HepG2 (cell line): Measurements from ENCODE around the gene UPK1A. TPM values are rescaled to one million over a fixed set of nuclear protein-coding genes. Genes with fewer than 3 reads are reported as not detected.

ENCODE experiments used
- E2F2 ChIP-seq: sonication (generic); formaldehyde crosslinking; IDR thresholded peaks from 2 replicates; pipeline ENCODE4 v1.4.0; 2020; ENCODE audit warnings: missing genetic modification reagents, borderline replicate concordance
- EHMT2 ChIP-seq: fragments of 200-600 bp; sonication (generic); IDR thresholded peaks from 2 replicates; pipeline ENCODE4 v1.7.0; 2017; ENCODE audit warnings: antibody characterized with exemption, low read depth, low read length, borderline replicate concordance
- ELF1 ChIP-seq: sonication (generic); formaldehyde crosslinking; IDR thresholded peaks from 2 replicates; pipeline ENCODE4 v1.4.0; 2020; ENCODE audit warnings: missing genetic modification reagents
- GMEB1 ChIP-seq: sonication (generic); formaldehyde crosslinking; IDR thresholded peaks from 2 replicates; pipeline ENCODE4 v1.5.1; 2020; ENCODE audit warnings: missing genetic modification reagents, mild to moderate bottlenecking, borderline replicate concordance
- GZF1 ChIP-seq: sonication (generic); formaldehyde crosslinking; IDR thresholded peaks from 2 replicates; pipeline ENCODE4 v1.5.1; 2020; ENCODE audit warnings: mild to moderate bottlenecking, missing genetic modification reagents
- KDM2A ChIP-seq: sonication (generic); formaldehyde crosslinking; IDR thresholded peaks from 2 replicates; pipeline ENCODE4 v1.4.0; 2020; ENCODE audit warnings: low read depth, missing genetic modification reagents, borderline replicate concordance
- NFKBIZ ChIP-seq: IDR thresholded peaks from 2 replicates; pipeline ENCODE4 v1.6.1; 2018; ENCODE audit warnings: missing genetic modification reagents, missing compliant biosample characterization
- PCBP1 ChIP-seq: fragments of 200-400 bp; formaldehyde crosslinking; IDR thresholded peaks from 2 replicates; pipeline ENCODE4 v1.6.1; 2017; ENCODE audit warnings: mild to moderate bottlenecking, low read depth, low read length, borderline replicate concordance
- POLR2A ChIP-seq, 2 experiments: IDR thresholded peaks; 2 replicates each; pipeline ENCODE4 v1.6.1; 2011; ENCODE audit warnings: low read depth in 2 of 2, low read length in 2 of 2, mild to moderate bottlenecking in 1 of 2, moderate library complexity in 1 of 2; ENCODE audit not compliant: insufficient read depth in 1 of 2
- RBFOX2 ChIP-seq: fragments of 200-400 bp; formaldehyde crosslinking; IDR thresholded peaks from 2 replicates; pipeline ENCODE4 v1.6.1; 2017; ENCODE audit warnings: low read depth, mild to moderate bottlenecking, low read length
- REXO4 ChIP-seq: sonication (generic); formaldehyde crosslinking; IDR thresholded peaks from 2 replicates; pipeline ENCODE4 v1.8.0; 2022; ENCODE audit warnings: missing genetic modification reagents, mild to moderate bottlenecking, borderline replicate concordance
- RXRA ChIP-seq: sonication (generic); formaldehyde crosslinking; IDR thresholded peaks from 2 replicates; pipeline ENCODE4 v1.5.1; 2020; ENCODE audit warnings: missing genetic modification reagents
- SAP130 ChIP-seq: IDR thresholded peaks from 2 replicates; pipeline ENCODE4 v1.6.1; 2016; ENCODE audit warnings: low read depth
- TGIF2 ChIP-seq: IDR thresholded peaks from 2 replicates; pipeline ENCODE4 v1.6.1; 2016; ENCODE audit warnings: control low read depth, missing compliant biosample characterization
- ZFP36 ChIP-seq: fragments of 150-350 bp; IDR thresholded peaks from 2 replicates; pipeline ENCODE4 v1.6.1; 2018; ENCODE audit warnings: borderline replicate concordance, low read length, low read depth; ENCODE audit not compliant: partially characterized antibody
- ZFP91 ChIP-seq: sonication (generic); formaldehyde crosslinking; IDR thresholded peaks from 2 replicates; pipeline ENCODE4 v1.9.0; 2022; ENCODE audit warnings: missing genetic modification reagents, mild to moderate bottlenecking, borderline replicate concordance
- ZNF17 ChIP-seq: sonication (generic); formaldehyde crosslinking; IDR thresholded peaks from 2 replicates; pipeline ENCODE4 v1.5.0; 2020; ENCODE audit warnings: mild to moderate bottlenecking, missing genetic modification reagents
- ZNF337 ChIP-seq: sonication (generic); formaldehyde crosslinking; IDR thresholded peaks from 2 replicates; pipeline ENCODE4 v1.5.1; 2020; ENCODE audit warnings: missing genetic modification reagents, low read depth, mild to moderate bottlenecking, borderline replicate concordance
- ZNF383 ChIP-seq: sonication (generic); formaldehyde crosslinking; IDR thresholded peaks from 2 replicates; pipeline ENCODE4 v1.4.0; 2020; ENCODE audit warnings: missing genetic modification reagents, mild to moderate bottlenecking, borderline replicate concordance
- ZNF597 ChIP-seq: sonication (generic); formaldehyde crosslinking; IDR thresholded peaks from 2 replicates; pipeline ENCODE4 v1.5.0; 2020; ENCODE audit warnings: missing genetic modification reagents
- ZNF704 ChIP-seq: sonication (generic); formaldehyde crosslinking; IDR thresholded peaks from 2 replicates; pipeline ENCODE4 v1.8.1; 2023; ENCODE audit warnings: mild to moderate bottlenecking, inconsistent platforms, moderate library complexity, missing genetic modification reagents, borderline replicate concordance
- ZSCAN21 ChIP-seq: sonication (generic); formaldehyde crosslinking; IDR thresholded peaks from 2 replicates; pipeline ENCODE4 v1.8.0; 2022; ENCODE audit warnings: mild to moderate bottlenecking, missing genetic modification reagents, moderate library complexity, borderline replicate concordance
- polyA plus RNA-seq, 8 experiments: library from polyadenylated mRNA; depleted of rRNA in 3 of 8; stranded (reverse) in 7 of 8; unstranded in 1 of 8; fragments of >200 nt; fragmentation: Illumina TruSeq in 4 of 8; extraction: Trizol in 4 of 8; gene quantifications; 2 replicates each; pipeline versions ENCODE4 v1.2.1 to v1.2.3, GENCODE V29; 2011 to 2016; ENCODE audit warnings: low read depth in 4 of 8, missing spikeins in 1 of 8, mixed read lengths in 1 of 8; ENCODE audit not compliant: insufficient read depth in 1 of 8
- total RNA-seq, 5 experiments: library from RNA; depleted of rRNA; stranded (reverse); fragments of >200 nt; fragmentation: Illumina TruSeq; extraction: Trizol; gene quantifications; 2 replicates each; pipeline ENCODE4 v1.2.3, GENCODE V29; 2016; ENCODE audit warnings: low read depth in 1 of 5

Gene UPK1A
- total and polyA plus RNA-seq, 2 of the 13 experiments (the other 11 are each of a cell fraction or from before 2014, with no cell fraction given) = 2.9 TPM; not detected in 1

- TF ChIP-seq GMEB1 (CRISPR knock-in tag) (peak; percentile 57; the same call in 1 of the 2 replicates), ZNF383 (CRISPR knock-in tag) (no peak), RXRA (CRISPR knock-in tag) (peak; percentile 18; the same call in 1 of the 2 replicates), TGIF2 (CRISPR knock-in tag) (peak; percentile 9; the same call in 1 of the 2 replicates), E2F2 (CRISPR knock-in tag) (0 out of 2 replicates have a peak, but pooled peaks have one; percentile 10), SAP130 (CRISPR knock-in tag) (peak; percentile 93), KDM2A (peak; percentile 35; the same call in 1 of the 2 replicates), ELF1 (CRISPR knock-in tag) (peak; percentile 86), ZFP36 (no peak), POLR2A (IDR thresholded peaks at IDR 0.05; ENCODE audit: insufficient read depth in 1 of 2, low read depth in 2 of 2, low read length in 2 of 2) (peak; percentile 79 to 90), ZNF17 (CRISPR knock-in tag) (no peak), ZSCAN21 (CRISPR knock-in tag) (no peak), RBFOX2 (peak; percentile 50; the same call in 1 of the 2 replicates), PCBP1 (no peak), NFKBIZ (no peak), GZF1 (CRISPR knock-in tag) (peak; percentile 39; the same call in 1 of the 2 replicates), ZNF337 (no peak), ZNF704 (CRISPR knock-in tag) (no peak), REXO4 (CRISPR knock-in tag) (no peak), ZNF597 (CRISPR knock-in tag) (no peak), ZFP91 (CRISPR knock-in tag) (no peak), EHMT2 (no peak)
These were observed 18.0 kb upstream of the UPK1A start, which contains the start of gene COX6B1 (continued) for GRCh38 chr19:35648017-35648961.
